Stimulated activated CD4-positive, alpha-beta T cell treated with anti-CD3 and anti-CD28 coated beads, TNF-alpha, amount 100 ng/mL, for 1 hour (primary cell): Measurements from ENCODE around the gene AKT2.

ENCODE experiments used
- DNase-seq, 3 donors: peaks; one replicate each; pipeline ENCODE4 v3.0.0-alpha.2; 2020; ENCODE audit warnings: low read depth in 3 of 3, low spot score in 1 of 3

AKT2 gene

DNA sequence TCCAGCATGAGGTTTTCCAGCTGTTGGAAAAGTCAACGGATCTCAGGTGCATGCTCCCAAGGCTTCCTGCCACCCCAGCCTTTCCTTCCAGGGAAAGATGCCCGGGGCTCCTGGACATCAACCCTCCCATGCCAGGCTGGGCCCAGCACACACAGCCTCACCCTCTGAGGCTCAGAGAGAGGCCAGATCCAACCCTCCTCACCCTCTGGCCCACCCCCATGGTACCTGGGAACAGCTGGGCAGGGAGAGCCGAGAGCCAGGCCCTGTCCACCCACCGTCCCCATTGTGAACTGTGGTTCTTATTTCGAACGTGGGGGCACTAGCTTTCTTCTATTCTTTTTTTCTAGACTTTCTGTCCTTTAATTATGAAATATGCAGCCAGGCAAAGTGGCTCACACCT, 48.8 kb downstream of the AKT2 start:
- DNase-seq, result no peak

DNA sequence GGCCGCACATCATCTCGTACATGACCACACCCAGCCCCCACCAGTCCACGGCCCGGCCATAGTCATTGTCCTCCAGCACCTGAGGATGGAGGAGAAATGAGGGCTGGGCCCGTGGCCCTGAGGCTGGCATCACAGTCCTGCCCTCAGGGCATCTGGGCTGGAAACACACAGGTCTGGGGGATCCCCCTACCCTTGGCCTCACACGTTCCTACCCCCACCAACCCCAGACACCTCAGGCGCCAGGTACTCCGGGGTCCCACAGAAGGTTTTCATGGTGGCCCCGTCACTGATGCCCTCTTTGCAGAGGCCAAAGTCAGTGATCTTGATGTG, 49.2 kb downstream of the AKT2 start:
- no peak for DNase-seq

DNA sequence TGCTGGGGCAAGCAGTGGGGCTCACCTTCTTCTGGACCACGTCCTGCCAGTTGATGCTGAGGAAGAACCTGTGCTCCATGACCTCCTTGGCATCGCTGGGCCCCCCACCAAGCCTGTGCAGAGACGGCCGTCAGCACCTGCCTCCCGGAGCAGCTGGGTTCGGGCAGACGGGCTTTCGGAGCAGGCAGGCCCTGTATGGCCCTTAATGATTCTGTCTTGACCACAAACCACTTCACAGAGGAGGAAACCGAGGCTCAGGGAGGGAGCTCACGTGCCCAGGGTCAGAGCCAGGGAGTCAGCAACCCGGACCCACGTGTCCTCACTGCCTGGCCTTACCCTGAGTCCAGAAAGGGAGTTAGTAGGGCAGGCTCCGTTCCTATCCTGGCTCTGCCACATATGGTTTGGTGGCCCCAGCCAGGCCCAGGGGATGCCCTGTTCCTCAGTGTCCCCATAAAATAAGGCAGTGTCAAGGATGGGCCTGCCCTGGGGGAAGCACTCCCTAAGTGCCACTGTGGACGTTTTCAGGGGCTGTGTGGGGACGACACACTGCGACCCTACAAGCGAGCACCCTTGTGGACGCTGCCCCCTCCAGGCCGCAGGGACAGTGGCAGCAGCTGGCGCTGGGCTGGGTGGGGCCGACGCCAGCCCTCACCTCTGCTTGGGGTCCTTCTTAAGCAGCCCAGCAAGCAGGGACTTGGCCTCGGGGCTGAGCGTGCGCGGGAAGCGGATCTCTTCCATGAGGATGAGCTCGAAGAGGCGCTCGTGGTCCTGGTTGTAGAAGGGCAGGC, 49.7 kb downstream of the AKT2 start:
- DNase-seq, result no peak

GRCh38 chr19:40234429-40235237, 50.5 kb downstream of the AKT2 start:
- DNase-seq, result no peak

GRCh38 chr19:40233811-40234389, 51.2 kb downstream of the AKT2 start:
- DNase-seq, result no peak

DNA sequence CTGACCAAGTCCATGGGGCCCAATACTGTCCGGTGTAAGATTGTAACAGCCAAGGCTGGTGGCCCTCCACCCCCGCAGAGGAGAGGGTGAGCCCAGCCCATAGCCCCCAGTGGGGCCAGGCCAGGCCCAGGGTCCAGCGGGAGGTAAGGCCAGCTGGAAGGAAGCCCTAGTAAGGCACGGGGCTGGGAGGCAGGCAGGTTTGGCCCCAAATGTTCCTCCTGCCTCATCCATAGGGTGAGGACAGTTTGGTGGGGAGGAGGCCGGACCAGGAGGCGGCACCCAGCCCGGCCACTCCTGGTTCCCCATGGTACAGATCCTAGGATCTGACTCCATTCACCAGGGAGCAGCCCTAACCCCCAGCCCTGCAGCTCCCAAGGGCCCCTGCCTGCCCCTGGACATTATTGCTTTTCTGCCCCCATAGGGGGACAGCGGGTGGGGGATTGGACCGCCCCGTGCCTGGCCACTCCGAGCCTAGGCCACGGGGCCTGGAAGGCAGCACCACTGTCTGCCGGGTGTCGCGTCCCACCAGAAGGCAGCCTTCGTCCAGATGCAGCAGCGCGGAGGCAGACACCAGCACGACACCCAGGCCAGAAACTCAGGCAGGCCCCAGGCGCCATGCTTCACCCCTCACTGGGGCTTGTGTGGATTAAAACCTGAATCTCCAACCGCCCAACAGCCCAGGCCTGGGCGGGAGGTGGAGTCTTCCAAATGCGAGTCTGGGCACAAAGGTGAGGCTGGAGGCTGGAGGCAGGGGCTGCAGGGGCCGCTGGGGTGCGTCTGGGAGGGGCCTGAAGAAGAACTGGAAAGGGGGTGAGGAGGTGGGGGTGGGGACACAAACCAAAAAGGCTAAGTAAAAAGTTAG, 52.0 kb downstream of the AKT2 start:
- no peak for DNase-seq

DNA sequence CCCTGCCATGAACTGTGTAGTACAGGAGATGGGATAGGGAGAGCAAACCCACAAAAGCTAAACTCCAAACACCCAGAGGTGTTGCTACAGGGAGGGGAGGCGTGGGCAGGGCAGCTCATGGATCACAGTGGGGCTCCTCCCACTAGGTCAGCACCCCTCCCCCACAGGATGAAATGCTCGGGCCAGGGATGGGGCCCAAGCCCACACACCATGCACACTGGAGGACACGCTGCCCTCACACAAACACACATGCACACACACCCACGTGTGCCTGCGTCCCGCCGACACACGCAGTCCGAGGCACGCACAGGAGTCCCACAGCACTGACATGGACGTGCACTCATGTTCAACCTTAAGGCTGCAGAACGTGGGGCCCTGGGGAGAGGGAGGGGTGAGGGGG, 52.7 kb downstream of the AKT2 start:
- no peak for DNase-seq

DNA sequence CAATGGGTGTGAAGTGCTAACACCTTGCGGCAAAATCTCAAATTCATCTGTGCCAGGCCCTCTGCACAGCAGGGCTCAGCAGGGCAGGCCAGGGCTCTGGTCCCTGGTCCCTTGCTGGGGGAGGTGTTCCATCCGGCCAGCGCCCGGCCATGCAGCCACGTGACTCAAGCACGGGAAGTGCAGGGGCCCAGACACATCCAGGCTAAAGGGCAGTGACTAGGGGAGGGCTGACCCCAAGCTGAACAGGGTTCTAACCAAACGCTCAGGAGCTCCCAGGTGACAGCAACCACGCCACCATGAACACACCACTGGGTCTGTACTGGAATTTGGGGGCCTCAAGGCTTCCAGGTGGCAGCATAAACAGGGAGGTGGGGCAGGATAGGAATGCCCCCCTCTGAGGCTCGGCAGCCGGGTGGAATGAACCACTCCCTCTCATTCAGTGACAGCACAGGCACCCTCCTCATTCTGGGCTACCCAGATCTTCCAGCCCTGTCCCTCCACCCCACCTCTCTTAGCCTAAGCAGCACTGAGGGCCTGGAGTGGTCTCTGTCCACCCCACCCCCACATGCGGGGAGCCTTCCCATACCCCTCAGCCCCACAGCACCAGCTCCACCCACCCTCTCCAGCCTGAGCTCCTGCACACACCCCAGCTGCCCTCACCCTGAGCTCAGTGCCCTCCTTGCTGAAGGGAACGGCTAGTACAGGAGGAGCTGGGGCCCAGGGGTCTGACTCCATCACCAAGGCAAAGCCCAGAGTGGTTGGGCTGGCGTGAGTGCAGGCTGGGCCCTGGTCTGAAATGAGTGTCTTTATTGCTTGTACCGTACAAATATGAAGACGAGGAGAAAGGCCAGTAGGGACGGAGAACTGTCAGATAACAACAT, 53.4 kb downstream of the AKT2 start:
- DNase-seq, result no peak

GRCh38 chr19:40231057-40231456, 54.1 kb downstream of the AKT2 start:
- DNase-seq, result no peak

DNA sequence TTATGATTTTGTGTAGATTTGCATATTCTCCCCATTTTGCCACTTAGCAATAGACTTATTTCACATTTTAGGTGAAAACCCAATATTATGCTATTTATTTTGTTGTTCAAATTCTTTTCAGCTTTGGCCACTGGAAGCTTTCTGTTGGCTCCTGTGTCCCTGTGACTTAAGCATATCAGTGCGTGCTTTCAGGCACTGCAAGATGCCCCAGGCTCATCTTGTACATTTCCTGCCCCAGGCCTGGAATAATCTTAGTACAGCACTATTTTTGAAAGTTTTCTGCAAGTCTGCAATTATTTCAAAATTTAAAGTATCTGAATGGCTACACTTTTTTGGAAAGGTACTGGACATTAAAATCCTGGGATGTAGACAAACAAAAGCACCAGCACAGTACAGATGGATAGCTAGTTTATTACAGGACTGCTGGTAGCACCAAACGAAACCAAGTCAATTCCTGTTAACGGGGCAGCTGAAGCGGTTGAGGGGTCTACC, 55.2 kb downstream of the AKT2 start:
- DNase-seq, result no peak

DNA sequence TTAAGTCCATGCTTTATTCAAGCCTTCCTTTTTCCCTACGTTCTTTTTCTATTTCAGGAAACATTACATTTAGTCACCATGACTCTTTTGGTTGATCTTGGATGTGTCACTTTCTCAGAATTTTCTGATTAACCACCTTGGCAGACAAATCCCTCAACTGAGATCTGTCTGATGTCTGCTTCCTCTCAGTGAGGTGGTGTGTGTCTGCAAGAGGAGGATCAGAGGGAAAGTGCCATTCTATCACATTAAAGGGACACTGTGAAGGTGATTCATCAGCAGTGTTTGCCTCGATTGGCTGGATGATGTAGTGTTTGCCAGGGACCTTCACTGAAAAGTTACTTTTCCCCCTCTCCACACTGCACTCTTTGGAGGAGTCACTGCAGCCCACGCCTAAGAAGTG, 55.7 kb downstream of the AKT2 start:
- DNase-seq, result no peak

GRCh38 chr19:40228863-40229262, 56.3 kb downstream of the AKT2 start:
- DNase-seq, result no peak

GRCh38 chr19:40228346-40228745, 56.8 kb downstream of the AKT2 start:
- no peak for DNase-seq

DNA sequence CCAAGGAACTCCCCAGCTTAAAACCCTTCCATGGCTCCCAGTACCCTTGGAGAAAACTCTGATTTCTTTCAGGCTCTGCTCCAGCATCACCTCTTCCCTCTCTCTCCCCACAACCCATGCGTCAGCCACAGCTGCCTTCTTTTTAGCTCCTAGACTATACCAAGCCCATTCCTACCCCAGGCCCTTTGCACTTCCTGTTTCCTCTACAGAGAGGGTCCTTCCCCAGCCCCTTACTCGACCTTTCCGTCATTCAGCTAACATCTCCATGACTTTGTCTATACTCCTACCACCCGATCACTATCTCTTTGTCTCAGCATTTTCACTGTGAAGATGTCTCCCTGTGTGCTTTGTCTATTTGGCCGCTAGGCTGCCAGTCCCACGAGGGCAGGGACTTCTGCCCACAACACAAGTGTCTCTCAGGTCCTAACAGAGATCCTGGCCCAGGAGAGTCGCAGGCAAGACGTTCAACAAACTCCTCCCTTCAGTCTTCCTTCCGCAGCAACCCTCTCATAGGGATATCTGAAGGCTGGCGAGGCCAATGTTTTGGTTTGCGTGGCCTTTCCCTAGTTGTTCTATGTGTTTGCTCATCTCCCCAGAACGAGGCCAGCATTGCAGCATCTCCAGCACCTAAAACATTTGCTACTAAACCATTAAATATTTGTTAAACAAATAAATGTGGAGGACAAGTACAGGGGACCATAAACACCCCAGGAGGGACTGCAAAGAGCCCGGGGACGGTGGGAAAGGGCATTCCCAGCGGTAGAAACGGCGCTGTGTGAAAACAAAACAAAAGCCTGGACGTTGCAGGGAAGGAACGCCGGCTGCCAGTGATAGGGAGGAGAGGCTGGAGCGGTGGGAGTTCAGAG, 59.5 kb downstream of the AKT2 start:
- DNase-seq, result no peak

- DNase-seq, result no peak
Observed at GRCh38 chr19:40224342-40225150, 60.6 kb downstream of the AKT2 start.

DNA sequence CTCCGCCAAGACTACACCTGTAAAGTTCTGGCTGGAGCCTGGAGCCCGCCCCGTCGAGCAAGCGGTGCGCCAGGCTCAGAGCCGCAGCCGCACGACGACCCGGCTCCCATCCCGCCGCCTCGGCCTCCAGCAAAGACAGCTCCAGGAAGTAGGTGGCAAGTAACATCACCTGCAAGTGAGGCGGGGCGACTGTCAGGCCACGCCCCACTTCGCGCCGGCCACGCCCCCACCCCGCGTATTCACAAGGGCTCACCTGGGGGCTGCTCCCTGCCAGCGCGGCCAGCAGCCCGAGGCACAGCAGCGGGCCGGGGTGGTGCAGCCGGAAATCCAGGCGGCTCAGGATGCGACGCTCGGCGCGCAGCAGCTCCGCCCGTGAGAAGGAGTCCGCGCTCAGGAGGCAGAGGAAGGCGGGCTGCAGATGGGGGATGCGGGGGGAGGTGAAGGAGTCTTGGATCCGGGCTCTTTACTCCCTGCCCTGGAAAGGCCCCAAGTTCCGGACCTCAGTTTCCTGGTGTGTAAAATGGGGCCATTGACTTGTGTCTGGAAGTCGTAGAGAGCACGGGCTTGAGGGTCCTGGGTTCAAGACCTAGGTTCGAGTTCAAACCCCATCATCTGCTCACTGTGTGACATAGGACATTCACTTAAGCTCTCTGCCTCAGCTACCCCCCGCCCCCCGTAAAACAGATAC, 61.9 kb downstream of the AKT2 start:
- peak in 2 of 3 donors; percentile 14 to 24 for DNase-seq

DNA sequence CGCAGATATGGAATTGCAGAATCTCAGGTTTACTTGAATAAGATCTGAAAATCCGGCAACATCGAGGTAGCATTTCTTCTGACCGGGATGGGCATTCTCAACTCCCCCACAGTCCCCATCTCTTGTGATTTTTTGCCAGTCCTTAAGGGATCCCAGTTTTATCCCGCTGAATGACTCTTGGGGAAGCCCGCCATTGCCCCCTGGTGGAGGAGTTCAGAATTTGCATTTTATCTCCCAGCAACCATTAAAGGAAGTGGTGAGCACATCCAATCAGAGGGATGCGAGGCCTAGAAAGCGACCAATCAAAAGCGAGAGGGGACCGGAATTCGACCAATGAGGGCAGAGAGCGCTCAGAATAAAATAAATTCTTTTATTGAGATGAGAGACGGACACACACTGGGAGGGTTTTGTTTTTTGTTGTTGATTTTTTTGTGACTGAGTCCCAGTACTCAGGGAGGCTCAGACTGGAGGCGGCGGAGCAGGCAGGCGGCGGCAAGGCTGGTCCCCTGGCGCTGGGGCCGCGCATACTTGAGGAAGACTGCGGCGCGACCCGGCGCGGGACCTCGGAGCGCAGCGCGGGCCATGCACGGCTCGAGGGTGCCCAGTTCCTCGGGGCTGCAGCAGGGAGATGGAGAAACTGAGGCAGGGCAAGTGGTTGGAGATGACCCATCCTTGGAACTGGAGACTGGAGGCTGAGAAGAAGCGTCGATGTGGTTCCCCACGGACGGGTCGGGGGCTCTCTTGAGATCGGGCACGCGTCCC, 63.1 kb downstream of the AKT2 start:
- peak; percentile 29 to 52 (median 44) for DNase-seq
